ENCODE data around the gene UPB1.

DNA sequence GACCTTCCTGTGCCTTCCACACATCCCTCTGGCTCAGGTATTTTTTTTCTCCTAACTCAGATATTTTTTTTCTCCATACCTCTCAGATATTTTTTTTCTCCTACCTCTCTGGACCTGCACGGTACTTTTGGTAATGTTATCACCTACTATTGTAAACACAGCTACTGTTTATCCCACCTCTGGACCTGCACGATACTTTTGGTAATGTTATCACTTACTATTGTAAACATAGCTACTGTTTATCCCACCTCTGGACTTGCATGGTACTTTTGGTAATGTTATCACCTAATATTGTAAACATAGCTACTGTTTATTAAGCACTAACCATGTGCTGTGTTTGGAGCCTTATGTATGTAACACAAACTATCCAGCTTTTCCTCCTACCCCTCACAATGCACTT is 12.1 kb upstream of the UPB1 start:
- TF ChIP-seq, protein P1, sequence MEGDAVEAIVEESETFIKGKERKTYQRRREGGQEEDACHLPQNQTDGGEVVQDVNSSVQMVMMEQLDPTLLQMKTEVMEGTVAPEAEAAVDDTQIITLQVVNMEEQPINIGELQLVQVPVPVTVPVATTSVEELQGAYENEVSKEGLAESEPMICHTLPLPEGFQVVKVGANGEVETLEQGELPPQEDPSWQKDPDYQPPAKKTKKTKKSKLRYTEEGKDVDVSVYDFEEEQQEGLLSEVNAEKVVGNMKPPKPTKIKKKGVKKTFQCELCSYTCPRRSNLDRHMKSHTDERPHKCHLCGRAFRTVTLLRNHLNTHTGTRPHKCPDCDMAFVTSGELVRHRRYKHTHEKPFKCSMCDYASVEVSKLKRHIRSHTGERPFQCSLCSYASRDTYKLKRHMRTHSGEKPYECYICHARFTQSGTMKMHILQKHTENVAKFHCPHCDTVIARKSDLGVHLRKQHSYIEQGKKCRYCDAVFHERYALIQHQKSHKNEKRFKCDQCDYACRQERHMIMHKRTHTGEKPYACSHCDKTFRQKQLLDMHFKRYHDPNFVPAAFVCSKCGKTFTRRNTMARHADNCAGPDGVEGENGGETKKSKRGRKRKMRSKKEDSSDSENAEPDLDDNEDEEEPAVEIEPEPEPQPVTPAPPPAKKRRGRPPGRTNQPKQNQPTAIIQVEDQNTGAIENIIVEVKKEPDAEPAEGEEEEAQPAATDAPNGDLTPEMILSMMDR (conservative IDR thresholded peaks at IDR 0.05; ENCODE audit: low read depth in 2 of 2) = no peak
- TF ChIP-seq JUNB (IDR thresholded peaks at IDR 0.05; ENCODE audit: unreplicated experiment) (no peak), POLR2AphosphoS5 (IDR thresholded peaks at IDR 0.05; ENCODE audit: low read depth) (no peak)
